WTC11 (cell line): ENCODE data around the gene CNTLN. TPM values are rescaled to one million over a fixed set of nuclear protein-coding genes. Genes with fewer than 3 reads are reported as not detected.

Experiments used
- ATAC-seq: fragments of 200-7000 bp; cut with Tn5 transposase; 2 replicates; pipeline ENCODE4 v1.10.0; 2021; ENCODE audit warnings: mild to moderate bottlenecking, moderate library complexity
- CTCF ChIA-PET: fragments of 300-600 bp; sonication (Branson Sonifier 250); formaldehyde crosslinking; loops from one replicate; lab custom pipeline; 2021; ENCODE audit warnings: antibody characterized with exemption; lab: Charles Lee
- POLR2A ChIA-PET: fragments of 350-600 bp; sonication (Branson Sonifier 250); formaldehyde crosslinking; loops from one replicate; lab custom pipeline; 2021; ENCODE audit warnings: antibody characterized with exemption; lab: Charles Lee
- DNase-seq: peaks from one replicate; pipeline ENCODE4 v3.0.0; 2021; ENCODE audit warnings: low spot score
- H3K27ac Mint-ChIP-seq: 2 replicates; pipeline ENCODE4 v1.8.0; 2021; ENCODE audit warnings: mixed read lengths
- H3K27me3 Mint-ChIP-seq: 2 replicates; pipeline ENCODE4 v1.8.0; 2021; ENCODE audit warnings: low read depth, mild to moderate bottlenecking, moderate library complexity, mixed read lengths
- H3K36me3 Mint-ChIP-seq: 2 replicates; pipeline ENCODE4 v1.8.0; 2021; ENCODE audit warnings: mixed read lengths
- H3K4me1 Mint-ChIP-seq: 2 replicates; pipeline ENCODE4 v1.8.0; 2022; ENCODE audit warnings: mixed read lengths
- H3K4me3 Mint-ChIP-seq: 2 replicates; pipeline ENCODE4 v1.8.0; 2021; ENCODE audit warnings: mild to moderate bottlenecking, moderate library complexity, mixed read lengths
- H3K9me3 Mint-ChIP-seq: 2 replicates; pipeline ENCODE4 v1.8.0; 2021; ENCODE audit warnings: mixed read lengths
- CBFB ChIP-seq: sonication (generic); formaldehyde crosslinking; IDR thresholded peaks from 2 replicates; pipeline ENCODE4 v1.8.1; 2022; ENCODE audit warnings: mild to moderate bottlenecking, low read depth, missing genetic modification reagents
- E2F4 ChIP-seq: sonication (generic); formaldehyde crosslinking; IDR thresholded peaks from 2 replicates; pipeline ENCODE4 v1.8.1; 2022; ENCODE audit warnings: low read depth, mild to moderate bottlenecking, moderate library complexity, missing genetic modification reagents, borderline replicate concordance
- GABPB1 ChIP-seq: sonication (generic); formaldehyde crosslinking; IDR thresholded peaks from 2 replicates; pipeline ENCODE4 v1.8.1; 2023; ENCODE audit warnings: mild to moderate bottlenecking, missing genetic modification reagents
- HMGA2 ChIP-seq: fragments of 250-450 bp; sonication (Bioruptor Pico); IDR thresholded peaks from 2 replicates; pipeline ENCODE4 v1.4.0; 2021; ENCODE audit warnings: mild to moderate bottlenecking, moderate library complexity
- IRF2 ChIP-seq: sonication (generic); formaldehyde crosslinking; IDR thresholded peaks from 2 replicates; pipeline ENCODE4 v1.8.0; 2022; ENCODE audit warnings: low read depth, missing genetic modification reagents, borderline replicate concordance
- MYBL2 ChIP-seq: sonication (generic); formaldehyde crosslinking; IDR thresholded peaks from 2 replicates; pipeline ENCODE4 v1.8.1; 2023; ENCODE audit warnings: mild to moderate bottlenecking, moderate library complexity, missing genetic modification reagents
- OVOL2 ChIP-seq: fragments of 250-450 bp; sonication (Bioruptor Pico); IDR thresholded peaks from 2 replicates; pipeline ENCODE4 v1.9.0; 2021; ENCODE audit warnings: mild to moderate bottlenecking, borderline replicate concordance
- PREB ChIP-seq: sonication (generic); formaldehyde crosslinking; IDR thresholded peaks from 2 replicates; pipeline ENCODE4 v1.8.1; 2022; ENCODE audit warnings: mild to moderate bottlenecking, missing genetic modification reagents, moderate library complexity, borderline replicate concordance
- RORB ChIP-seq: fragments of 250-450 bp; sonication (Bioruptor Pico); IDR thresholded peaks from 2 replicates; pipeline ENCODE4 v1.9.0; 2021; ENCODE audit warnings: mild to moderate bottlenecking
- SOX15 ChIP-seq: fragments of 250-450 bp; sonication (Bioruptor Pico); IDR thresholded peaks from 2 replicates; pipeline ENCODE4 v1.9.0; 2021; ENCODE audit warnings: mild to moderate bottlenecking
- ZMAT4 ChIP-seq: fragments of 250-450 bp; sonication (Bioruptor Pico); IDR thresholded peaks from 2 replicates; pipeline ENCODE4 v1.9.0; 2021; ENCODE audit warnings: mild to moderate bottlenecking
- ZNF138 ChIP-seq: sonication (generic); formaldehyde crosslinking; conservative IDR thresholded peaks from 2 replicates; pipeline ENCODE4 v1.8.1; 2022; ENCODE audit warnings: mild to moderate bottlenecking, moderate library complexity, missing genetic modification reagents
- ZNF219 ChIP-seq: sonication (generic); formaldehyde crosslinking; IDR thresholded peaks from 2 replicates; pipeline ENCODE4 v1.8.0; 2023; ENCODE audit warnings: missing genetic modification reagents, mild to moderate bottlenecking, borderline replicate concordance
- ZNF232 ChIP-seq: sonication (generic); formaldehyde crosslinking; IDR thresholded peaks from 2 replicates; pipeline ENCODE4 v1.8.0; 2022; ENCODE audit warnings: mild to moderate bottlenecking, missing genetic modification reagents
- total RNA-seq: library from RNA; stranded (reverse); gene quantifications from 3 replicates; pipeline ENCODE4 v1.2.3, GENCODE V29; 2021
- TF ChIP-seq, protein P1 (sequence below): sonication (generic); formaldehyde crosslinking; IDR thresholded peaks from 2 replicates; pipeline ENCODE4 v1.8.1; 2023; ENCODE audit warnings: mild to moderate bottlenecking, missing genetic modification reagents
- TF ChIP-seq, protein P2 (sequence below): sonication (generic); formaldehyde crosslinking; IDR thresholded peaks from 2 replicates; pipeline ENCODE4 v1.8.1; 2023; ENCODE audit warnings: mild to moderate bottlenecking, missing genetic modification reagents
- TF ChIP-seq, protein P3 (sequence below): fragments of 250-450 bp; sonication (Bioruptor Pico); IDR thresholded peaks from 2 replicates; pipeline ENCODE4 v1.9.0; 2021; ENCODE audit warnings: mild to moderate bottlenecking, borderline replicate concordance
- TF ChIP-seq, protein P4 (sequence below): sonication (generic); formaldehyde crosslinking; IDR thresholded peaks from 2 replicates; pipeline ENCODE4 v1.8.0; 2023; ENCODE audit warnings: missing genetic modification reagents

The CNTLN gene
- total RNA-seq, 1 experiment from 2014 or later = 13.4 TPM

- TF ChIP-seq, protein P1, sequence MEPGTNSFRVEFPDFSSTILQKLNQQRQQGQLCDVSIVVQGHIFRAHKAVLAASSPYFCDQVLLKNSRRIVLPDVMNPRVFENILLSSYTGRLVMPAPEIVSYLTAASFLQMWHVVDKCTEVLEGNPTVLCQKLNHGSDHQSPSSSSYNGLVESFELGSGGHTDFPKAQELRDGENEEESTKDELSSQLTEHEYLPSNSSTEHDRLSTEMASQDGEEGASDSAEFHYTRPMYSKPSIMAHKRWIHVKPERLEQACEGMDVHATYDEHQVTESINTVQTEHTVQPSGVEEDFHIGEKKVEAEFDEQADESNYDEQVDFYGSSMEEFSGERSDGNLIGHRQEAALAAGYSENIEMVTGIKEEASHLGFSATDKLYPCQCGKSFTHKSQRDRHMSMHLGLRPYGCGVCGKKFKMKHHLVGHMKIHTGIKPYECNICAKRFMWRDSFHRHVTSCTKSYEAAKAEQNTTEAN (CRISPR knock-in tag) = no peak
- no peak for TF ChIP-seq CBFB (CRISPR knock-in tag)
- TF ChIP-seq, protein P2, sequence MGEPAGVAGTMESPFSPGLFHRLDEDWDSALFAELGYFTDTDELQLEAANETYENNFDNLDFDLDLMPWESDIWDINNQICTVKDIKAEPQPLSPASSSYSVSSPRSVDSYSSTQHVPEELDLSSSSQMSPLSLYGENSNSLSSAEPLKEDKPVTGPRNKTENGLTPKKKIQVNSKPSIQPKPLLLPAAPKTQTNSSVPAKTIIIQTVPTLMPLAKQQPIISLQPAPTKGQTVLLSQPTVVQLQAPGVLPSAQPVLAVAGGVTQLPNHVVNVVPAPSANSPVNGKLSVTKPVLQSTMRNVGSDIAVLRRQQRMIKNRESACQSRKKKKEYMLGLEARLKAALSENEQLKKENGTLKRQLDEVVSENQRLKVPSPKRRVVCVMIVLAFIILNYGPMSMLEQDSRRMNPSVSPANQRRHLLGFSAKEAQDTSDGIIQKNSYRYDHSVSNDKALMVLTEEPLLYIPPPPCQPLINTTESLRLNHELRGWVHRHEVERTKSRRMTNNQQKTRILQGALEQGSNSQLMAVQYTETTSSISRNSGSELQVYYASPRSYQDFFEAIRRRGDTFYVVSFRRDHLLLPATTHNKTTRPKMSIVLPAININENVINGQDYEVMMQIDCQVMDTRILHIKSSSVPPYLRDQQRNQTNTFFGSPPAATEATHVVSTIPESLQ = no peak
- TF ChIP-seq RORB = no peak
Observed at GRCh38 chr9:17486396-17486795, 351.6 kb downstream of the CNTLN start (continued).

- no peak for ATAC-seq
- CTCF ChIA-PET = no interaction called here
Observed at GRCh38 chr9:17487467-17487866, 352.6 kb downstream of the CNTLN start.

More at GRCh38 chr9:17487467-17487866, 352.6 kb downstream of the CNTLN start:
- H3K27me3 Mint-ChIP-seq = no peaks in the 10 kb centered on the region
- TF ChIP-seq ZMAT4 (CRISPR knock-in tag) (no peak), IRF2 (CRISPR knock-in tag) (no peak), RORB (no peak), E2F4 (CRISPR knock-in tag) (no peak), SOX15 (CRISPR knock-in tag) (no peak), GABPB1 (CRISPR knock-in tag) (no peak), ZNF138 (CRISPR knock-in tag) (no peak), ZNF219 (CRISPR knock-in tag) (no peak), HMGA2 (CRISPR knock-in tag) (no peak), MYBL2 (CRISPR knock-in tag) (no peak), ZNF232 (CRISPR knock-in tag) (no peak), OVOL2 (CRISPR knock-in tag) (no peak), PREB (CRISPR knock-in tag) (no peak)
- TF ChIP-seq, protein P2 = no peak
- TF ChIP-seq, protein P3, sequence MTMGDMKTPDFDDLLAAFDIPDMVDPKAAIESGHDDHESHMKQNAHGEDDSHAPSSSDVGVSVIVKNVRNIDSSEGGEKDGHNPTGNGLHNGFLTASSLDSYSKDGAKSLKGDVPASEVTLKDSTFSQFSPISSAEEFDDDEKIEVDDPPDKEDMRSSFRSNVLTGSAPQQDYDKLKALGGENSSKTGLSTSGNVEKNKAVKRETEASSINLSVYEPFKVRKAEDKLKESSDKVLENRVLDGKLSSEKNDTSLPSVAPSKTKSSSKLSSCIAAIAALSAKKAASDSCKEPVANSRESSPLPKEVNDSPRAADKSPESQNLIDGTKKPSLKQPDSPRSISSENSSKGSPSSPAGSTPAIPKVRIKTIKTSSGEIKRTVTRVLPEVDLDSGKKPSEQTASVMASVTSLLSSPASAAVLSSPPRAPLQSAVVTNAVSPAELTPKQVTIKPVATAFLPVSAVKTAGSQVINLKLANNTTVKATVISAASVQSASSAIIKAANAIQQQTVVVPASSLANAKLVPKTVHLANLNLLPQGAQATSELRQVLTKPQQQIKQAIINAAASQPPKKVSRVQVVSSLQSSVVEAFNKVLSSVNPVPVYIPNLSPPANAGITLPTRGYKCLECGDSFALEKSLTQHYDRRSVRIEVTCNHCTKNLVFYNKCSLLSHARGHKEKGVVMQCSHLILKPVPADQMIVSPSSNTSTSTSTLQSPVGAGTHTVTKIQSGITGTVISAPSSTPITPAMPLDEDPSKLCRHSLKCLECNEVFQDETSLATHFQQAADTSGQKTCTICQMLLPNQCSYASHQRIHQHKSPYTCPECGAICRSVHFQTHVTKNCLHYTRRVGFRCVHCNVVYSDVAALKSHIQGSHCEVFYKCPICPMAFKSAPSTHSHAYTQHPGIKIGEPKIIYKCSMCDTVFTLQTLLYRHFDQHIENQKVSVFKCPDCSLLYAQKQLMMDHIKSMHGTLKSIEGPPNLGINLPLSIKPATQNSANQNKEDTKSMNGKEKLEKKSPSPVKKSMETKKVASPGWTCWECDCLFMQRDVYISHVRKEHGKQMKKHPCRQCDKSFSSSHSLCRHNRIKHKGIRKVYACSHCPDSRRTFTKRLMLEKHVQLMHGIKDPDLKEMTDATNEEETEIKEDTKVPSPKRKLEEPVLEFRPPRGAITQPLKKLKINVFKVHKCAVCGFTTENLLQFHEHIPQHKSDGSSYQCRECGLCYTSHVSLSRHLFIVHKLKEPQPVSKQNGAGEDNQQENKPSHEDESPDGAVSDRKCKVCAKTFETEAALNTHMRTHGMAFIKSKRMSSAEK (CRISPR knock-in tag) = no peak
- TF ChIP-seq, protein P4, sequence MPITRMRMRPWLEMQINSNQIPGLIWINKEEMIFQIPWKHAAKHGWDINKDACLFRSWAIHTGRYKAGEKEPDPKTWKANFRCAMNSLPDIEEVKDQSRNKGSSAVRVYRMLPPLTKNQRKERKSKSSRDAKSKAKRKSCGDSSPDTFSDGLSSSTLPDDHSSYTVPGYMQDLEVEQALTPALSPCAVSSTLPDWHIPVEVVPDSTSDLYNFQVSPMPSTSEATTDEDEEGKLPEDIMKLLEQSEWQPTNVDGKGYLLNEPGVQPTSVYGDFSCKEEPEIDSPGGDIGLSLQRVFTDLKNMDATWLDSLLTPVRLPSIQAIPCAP (CRISPR knock-in tag) = no peak
- TF ChIP-seq, all 79 proteins: peak for 0
- Mint-ChIP-seq H3K4me1 (no peaks in the 10 kb centered on the region), H3K27ac (no peak overlapping the region), H3K4me3 (no peak overlapping the region), H3K9me3 (no peaks in the 10 kb centered on the region), H3K36me3 (no peaks in the 10 kb centered on the region)
- POLR2A ChIA-PET = no interaction called here
- no peak for DNase-seq
